MG63 (cell line): ENCODE data around the gene INKA1. TPM values are rescaled to one million over a fixed set of nuclear protein-coding genes. Genes with fewer than 3 reads are reported as not detected.
"Not testable (repeated sequence)": the region's sequence is repeated elsewhere in the genome, so short reads cannot be mapped to it uniquely, and the experiment has no call there.

Experiments used
- DNase-seq: peaks from one replicate; pipeline ENCODE4 v3.0.0-alpha.2; 2020
- H3K27me3 ChIP-seq: fragments of 250-450 bp; sonication (Bioruptor Pico); 2 replicates; pipeline ENCODE4 v1.5.1; 2020; ENCODE audit warnings: mild to moderate bottlenecking, moderate library complexity
- H3K36me3 ChIP-seq: fragments of 250-450 bp; sonication (Bioruptor Pico); 2 replicates; pipeline ENCODE4 v1.5.1; 2020; ENCODE audit warnings: mild to moderate bottlenecking, moderate library complexity
- H3K4me3 ChIP-seq: fragments of 250-450 bp; sonication (Bioruptor Pico); 2 replicates; pipeline ENCODE4 v1.5.1; 2020; ENCODE audit warnings: mild to moderate bottlenecking, moderate library complexity
- H3K9me3 ChIP-seq: fragments of 250-450 bp; sonication (Bioruptor Pico); 2 replicates; pipeline ENCODE4 v1.5.1; 2020; ENCODE audit warnings: mild to moderate bottlenecking, moderate library complexity
- total RNA-seq: library from RNA; depleted of rRNA; stranded (reverse); fragments of >200 nt; shearing (Covaris generic); gene quantifications from 2 replicates; pipeline ENCODE4 v1.2.3, GENCODE V29; 2014; ENCODE audit warnings: low replicate concordance; rRNA removed

INKA1 gene
- total RNA-seq: 3.2 TPM in 1 of 2 replicates, not detected in the other

DNA sequence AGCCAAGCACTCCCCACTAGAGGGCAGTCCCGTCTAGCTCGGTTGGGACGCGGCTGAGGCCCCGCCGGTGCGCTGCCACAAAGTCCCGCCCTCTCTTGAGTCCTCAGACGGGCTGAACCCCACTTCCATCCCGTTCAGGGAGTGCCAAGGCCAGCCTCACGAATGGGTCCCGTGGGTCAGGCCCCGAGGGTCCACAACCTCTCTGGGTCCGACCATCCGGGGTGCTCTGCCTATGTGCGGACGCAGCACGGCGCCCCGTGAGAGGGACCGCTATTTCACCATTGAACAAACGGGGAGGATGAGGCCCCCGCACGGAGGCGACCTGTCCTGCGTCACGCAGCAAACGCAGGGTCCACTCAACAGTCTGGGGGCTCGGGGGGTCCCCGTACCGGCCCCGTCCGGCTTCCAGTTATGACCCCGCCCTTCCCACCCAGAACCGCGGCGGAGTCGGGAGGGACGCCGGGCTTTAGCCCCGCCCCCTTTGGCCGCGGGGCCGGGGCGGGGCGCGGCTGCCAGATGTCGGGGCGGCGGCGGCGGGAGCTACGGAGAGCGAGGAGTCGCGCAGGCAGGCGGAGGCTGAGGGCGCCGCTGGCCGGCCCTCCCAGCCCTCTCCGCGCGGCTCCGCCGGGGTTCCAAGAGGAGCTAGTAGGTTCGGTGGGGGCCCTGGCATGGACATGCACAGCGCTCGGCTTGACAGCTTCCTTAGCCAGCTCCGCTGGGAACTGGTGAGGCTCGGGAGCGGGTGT is at the start of gene INKA1:
INKA1 (plus strand) TSS at position 543 of the 746 bp plus-strand sequence; CDS start at position 675, 132 bp downstream.
- Histone ChIP-seq H3K4me3 (peak within 1 kb of the TSS; percentile 79), H3K9me3 (no peaks in the 10 kb centered on the region), H3K36me3 (no peaks in the 10 kb centered on the region; the same call in 1 of the 2 replicates), H3K27me3 (no peaks in the 10 kb centered on the region)
- peak; percentile 70 for DNase-seq

DNA sequence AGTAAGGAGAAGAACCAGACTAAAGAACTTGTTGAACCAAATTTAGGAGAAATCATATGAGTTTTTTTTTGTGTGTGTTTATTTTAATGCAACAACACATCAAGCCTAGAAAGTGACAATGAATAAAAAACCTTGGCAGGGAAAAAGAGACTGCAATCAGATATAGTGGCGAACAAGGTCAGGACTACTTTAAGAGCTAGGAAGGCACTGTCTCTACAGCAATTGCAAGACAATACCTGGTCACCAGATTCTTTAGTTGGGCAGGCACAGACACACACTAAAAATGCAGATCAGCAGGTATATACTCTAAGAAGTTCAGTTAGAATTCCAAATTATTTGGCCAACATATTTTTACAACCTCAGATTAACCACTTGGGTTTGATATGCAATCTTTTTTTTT is 48.5 kb upstream of the INKA1 start:
- H3K4me3 ChIP-seq: no peak overlapping the region
- H3K27me3 ChIP-seq: no peaks in the 10 kb centered on the region
- H3K9me3 ChIP-seq: no peaks in the 10 kb centered on the region
- no peak for DNase-seq
- no peaks in the 10 kb centered on the region for H3K36me3 ChIP-seq

DNA sequence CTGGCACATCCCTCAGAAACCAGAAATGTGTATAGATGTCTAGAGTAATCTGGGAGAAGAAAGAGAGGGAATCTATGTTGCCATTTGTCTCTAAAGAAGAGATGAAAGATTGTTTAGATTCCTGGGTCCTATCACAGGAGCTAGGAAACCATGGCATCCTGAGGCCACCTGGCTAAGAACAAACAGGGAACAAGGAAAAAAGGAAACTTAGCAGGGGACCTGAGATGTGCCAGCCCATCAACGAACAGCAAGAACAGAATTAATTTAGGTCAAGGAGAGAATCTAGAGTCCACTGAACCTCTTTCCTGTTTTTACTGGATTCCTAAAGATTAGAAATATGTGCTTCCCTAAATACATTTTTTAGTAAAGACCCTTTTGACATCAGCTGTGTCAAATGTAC is 47.0 kb upstream of the INKA1 start:
- Histone ChIP-seq H3K9me3 (no peaks in the 10 kb centered on the region), H3K27me3 (no peaks in the 10 kb centered on the region), H3K36me3 (no peaks in the 10 kb centered on the region), H3K4me3 (no peak overlapping the region)
- DNase-seq: no peak

DNA sequence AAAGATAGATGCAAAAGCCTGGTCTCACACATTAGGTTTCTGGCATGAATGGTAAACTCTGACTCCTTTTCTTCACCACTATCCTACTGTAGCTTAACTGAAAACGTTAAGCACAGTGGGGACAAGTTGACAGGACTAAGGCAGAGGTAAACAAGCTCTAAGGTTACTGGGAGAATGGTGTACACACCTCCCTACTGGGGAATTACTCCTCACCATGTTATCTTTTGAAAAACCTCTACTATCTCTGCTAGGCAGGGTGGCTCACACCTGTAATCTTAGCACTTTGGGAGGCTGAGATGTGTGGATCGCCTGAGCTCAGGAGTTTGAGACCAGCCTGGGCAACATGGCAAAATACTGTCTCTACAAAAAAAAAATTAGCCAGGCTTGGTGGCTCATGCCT is 45.9 kb upstream of the INKA1 start:
- Histone ChIP-seq H3K9me3 (no peaks in the 10 kb centered on the region), H3K27me3 (no peaks in the 10 kb centered on the region), H3K4me3 (no peak overlapping the region), H3K36me3 (no peaks in the 10 kb centered on the region)
- DNase-seq: no peak

DNA sequence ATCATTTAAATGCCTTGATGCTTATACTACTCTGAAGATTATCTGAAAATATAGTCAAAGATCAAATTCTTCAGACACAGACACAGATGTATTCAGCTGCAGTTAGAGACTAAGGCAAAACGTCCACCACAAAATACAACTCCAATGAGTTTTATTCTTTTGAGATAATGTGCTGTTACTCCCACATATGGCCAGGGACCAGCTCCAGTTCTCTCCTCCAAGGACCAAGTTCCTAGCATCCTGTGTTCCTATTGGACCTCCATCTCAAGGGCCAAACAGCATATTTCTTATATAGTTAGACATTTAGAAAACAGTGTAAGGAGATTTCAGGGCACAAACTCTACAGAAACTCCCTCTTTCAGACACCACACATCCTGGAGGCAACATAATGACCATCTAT is 43.8 kb upstream of the INKA1 start:
- Histone ChIP-seq H3K27me3 (no peaks in the 10 kb centered on the region), H3K4me3 (no peak overlapping the region), H3K9me3 (no peaks in the 10 kb centered on the region), H3K36me3 (no peaks in the 10 kb centered on the region)
- no peak for DNase-seq

DNA sequence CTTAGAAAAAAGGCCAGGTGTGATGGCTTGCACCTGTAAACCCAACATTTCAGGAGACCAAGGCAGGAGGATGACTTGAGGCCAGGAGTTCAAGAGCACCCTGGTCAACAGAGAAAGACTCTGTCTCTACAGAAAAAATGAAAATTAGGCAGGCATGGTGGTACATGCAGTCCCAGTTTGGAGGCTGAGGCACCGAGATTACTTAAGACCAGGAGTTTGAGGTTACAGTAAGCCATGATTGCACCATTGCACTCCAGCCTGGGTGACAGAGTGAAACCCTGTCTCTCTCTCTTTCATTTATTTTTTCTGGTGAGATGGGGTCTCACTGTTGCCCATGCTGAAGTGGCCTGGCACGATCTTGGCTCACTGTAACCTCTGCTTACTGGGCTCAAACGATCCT is 41.4 kb upstream of the INKA1 start:
- Histone ChIP-seq H3K9me3 (no peaks in the 10 kb centered on the region), H3K27me3 (no peaks in the 10 kb centered on the region), H3K4me3 (no peak overlapping the region), H3K36me3 (no peaks in the 10 kb centered on the region)
- DNase-seq: no peak

DNA sequence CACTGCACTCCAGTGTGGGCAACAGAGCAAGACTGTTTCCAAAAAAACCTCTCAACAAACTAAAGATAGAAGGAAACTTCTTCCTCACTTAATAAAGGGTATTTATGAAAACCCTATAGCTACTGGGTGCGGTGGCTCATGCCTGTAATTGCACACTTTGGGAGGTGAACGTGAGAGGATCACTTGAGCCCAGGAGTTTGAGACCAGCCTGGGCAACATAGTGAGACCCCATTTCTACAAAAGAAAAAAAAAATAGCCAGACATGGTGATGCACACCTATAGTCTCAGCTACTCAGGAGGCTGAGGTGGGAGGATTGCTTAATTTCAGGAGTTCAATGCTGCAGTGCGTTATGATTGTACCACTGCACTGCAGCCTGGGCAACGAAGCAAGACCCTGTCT is 39.1 kb upstream of the INKA1 start:
- Histone ChIP-seq H3K27me3 (no peaks in the 10 kb centered on the region), H3K9me3 (no peaks in the 10 kb centered on the region), H3K36me3 (no peaks in the 10 kb centered on the region), H3K4me3 (no peak overlapping the region)
- DNase-seq: no peak

DNA sequence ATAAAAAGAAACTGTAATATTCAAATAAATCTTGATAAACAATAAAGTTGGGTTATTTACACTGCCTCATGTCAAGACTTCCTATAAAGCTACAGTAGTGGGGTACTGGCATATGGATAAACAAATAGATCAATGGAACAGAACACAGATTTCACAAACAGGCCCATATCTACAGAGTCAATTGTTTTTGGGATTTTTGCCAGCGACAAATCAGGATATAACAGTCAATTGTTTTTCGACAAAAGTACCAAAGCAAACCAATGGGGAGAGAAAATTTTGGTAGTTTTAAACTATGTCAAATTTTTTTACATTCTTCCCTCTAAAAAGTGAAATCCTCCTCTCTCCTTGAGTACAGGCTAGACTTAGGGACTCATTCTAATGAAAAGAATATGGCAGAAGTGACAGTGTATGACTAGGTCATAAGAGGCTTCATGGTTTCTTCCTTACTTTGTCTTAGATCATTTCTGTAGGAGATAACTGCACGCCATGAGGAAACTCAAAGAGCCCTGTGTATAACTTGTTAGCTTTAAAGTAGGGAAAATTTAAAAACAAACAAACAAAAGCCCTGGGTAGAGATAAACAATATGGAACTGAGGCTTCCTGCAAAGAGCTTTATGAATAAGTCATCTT is 33.7 kb upstream of the INKA1 start:
- no peak overlapping the region for H3K4me3 ChIP-seq
- no peak for DNase-seq
- H3K9me3 ChIP-seq: no peaks in the 10 kb centered on the region
- no peaks in the 10 kb centered on the region for H3K36me3 ChIP-seq
- H3K27me3 ChIP-seq: no peaks in the 10 kb centered on the region

DNA sequence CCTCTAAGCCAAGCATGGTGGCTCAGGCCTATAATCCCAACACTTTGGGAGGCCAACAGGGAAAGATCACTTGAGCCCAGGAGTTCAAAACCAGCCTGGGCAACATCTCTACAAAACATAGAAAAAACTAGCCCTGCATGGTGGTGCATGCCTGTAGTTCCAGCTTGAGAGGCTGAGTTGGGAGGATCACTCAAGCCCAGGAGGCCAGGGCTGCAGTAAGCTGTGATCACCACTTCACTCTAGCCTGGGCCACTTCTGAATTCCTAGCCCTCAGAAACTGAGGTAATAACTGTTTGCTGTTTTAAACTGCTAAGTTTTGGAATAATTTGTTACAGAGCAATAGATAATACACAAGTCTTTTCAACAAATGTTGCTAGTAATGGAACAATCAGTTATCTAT is 33.1 kb upstream of the INKA1 start:
- H3K4me3 ChIP-seq: no peak overlapping the region

DNA sequence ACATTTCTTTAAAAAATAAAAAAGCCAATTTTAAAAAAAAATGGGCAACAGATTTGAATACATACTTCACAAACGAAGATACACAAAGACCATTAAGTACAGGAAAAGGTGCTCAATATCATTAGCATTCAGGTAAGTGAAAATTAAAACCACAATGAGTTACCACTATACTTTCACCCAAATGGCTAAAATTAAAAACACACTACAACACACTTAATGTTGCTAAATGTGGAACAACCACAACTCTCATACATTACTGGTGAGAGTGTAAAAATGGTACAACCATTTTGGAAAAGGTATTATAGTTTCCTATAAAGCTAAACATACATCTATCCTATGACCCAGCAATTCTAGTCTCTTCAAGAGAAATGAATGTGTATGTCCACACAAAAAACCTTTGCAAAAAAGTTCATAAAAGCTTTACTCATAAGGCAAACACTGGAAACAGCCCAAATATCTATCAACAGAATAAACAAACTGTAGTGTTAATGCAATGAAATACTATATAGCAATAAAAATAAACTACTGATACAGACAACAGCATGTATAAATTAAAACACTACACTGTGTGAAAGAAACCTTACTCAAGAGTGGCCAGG is 31.6 kb upstream of the INKA1 start:
- no peaks in the 10 kb centered on the region for H3K36me3 ChIP-seq
- H3K27me3 ChIP-seq: no peaks in the 10 kb centered on the region
- no peak for DNase-seq
- H3K9me3 ChIP-seq: no peaks in the 10 kb centered on the region
- no peak overlapping the region for H3K4me3 ChIP-seq

More for the DNA sequence above, 33.1 kb upstream of the INKA1 start:
- no peak for DNase-seq
- Histone ChIP-seq H3K9me3 (no peaks in the 10 kb centered on the region), H3K27me3 (no peaks in the 10 kb centered on the region), H3K36me3 (no peaks in the 10 kb centered on the region)

DNA sequence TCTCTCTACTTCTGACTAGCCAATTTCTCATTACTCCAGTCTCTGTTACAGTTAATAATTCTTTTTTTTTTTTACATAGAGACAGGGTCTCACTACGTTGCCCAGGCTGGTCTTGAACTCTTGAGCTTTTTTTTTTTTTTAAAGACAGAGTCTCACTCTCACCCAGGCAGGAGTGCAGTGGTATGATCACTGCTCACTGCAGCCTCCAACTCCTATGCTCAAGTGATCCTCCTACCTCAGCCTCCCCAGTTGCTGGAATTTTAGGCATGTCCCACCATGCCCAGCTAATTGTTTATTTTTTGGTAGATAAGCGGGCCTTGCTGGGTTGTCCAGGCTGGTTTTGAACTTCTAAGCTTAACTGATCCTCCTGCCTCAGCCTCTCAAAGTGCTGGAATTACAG is 30.4 kb upstream of the INKA1 start:
- H3K27me3 ChIP-seq: no peaks in the 10 kb centered on the region
- no peak for DNase-seq

DNA sequence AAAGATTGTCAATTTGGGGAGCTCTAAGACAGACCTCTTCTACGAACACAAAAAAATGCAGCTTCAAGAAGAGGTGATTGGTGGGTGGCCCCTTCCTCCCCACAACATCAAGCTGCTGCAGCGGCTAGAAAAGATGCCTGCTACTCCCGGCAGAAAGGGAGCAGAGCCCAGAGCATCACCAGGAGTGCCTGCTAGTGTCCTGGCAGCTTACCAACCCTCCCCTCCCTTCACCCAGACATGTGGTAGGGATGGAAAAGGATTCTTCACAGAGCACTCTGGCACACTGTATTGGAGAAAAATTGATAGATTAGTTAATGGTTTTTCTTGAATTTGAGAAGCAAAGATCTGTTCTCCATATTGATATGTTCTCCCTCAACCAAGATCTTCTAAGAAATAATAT is 27.5 kb upstream of the INKA1 start:
- no peak overlapping the region for H3K4me3 ChIP-seq
- no peaks in the 10 kb centered on the region for H3K9me3 ChIP-seq
- H3K36me3 ChIP-seq: no peaks in the 10 kb centered on the region
- DNase-seq: no peak
- H3K27me3 ChIP-seq: no peaks in the 10 kb centered on the region

More for the DNA sequence above, 30.4 kb upstream of the INKA1 start:
- H3K36me3 ChIP-seq: no peaks in the 10 kb centered on the region
- no peak overlapping the region for H3K4me3 ChIP-seq
- H3K9me3 ChIP-seq: no peaks in the 10 kb centered on the region

DNA sequence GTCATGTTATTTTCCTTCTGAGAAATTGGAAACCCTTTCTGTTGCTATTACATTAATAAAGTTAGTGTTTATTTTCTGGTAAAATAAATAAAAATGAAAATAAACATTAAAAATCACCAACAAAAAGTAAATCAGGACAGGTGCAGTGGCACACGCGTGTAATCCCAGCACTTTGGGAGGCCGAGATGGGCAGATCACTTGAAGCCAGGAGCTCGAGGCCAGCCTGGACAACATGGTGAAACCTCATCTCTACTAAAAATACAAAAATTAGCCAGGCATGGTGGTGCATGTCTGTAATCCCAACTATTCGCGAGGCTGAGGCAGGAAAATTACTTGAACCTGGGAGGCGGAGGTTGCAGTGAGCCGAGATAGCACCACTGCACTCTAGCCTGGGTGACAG is 27.0 kb upstream of the INKA1 start:
- DNase-seq, H3K36me3 ChIP-seq, H3K9me3 ChIP-seq, H3K4me3 ChIP-seq, H3K27me3 ChIP-seq: not testable (repeated sequence)

DNA sequence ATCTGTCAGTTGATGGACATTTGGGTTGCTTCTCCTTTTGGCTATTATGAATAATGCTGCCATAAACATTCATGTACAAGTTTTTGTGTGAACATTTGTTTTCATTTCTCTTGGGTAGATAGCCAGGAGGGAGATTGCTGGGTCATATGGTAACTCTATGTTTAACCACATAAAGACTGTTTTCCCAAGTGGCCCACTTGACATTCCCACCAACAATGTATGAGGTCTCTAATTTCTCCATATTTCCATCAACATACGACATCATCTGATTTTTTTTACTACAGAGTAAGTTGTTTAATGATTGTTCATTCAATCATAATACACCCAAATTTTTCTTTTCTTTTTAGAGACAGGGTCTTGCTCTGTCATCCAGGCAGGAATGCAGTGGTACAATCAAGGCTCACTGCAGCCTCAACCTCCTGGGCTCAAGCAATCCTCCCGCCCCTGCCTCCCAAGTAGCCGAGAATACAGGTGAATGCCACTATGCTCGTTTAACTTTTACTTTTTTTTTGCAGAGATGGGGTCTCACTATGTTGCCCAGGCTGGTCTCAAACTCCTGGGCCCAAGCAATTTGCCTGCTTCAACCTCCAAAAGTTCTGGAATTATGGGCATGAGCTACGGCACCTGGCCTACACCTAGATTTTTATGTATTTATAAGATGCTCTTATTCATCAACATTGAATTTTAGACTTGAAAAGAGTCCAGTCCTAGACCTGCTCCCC is 23.5 kb upstream of the INKA1 start:
- no peaks in the 10 kb centered on the region for H3K9me3 ChIP-seq
- H3K4me3 ChIP-seq: no peak overlapping the region
- H3K36me3 ChIP-seq: no peaks in the 10 kb centered on the region
- DNase-seq: no peak
- H3K27me3 ChIP-seq: no peaks in the 10 kb centered on the region

DNA sequence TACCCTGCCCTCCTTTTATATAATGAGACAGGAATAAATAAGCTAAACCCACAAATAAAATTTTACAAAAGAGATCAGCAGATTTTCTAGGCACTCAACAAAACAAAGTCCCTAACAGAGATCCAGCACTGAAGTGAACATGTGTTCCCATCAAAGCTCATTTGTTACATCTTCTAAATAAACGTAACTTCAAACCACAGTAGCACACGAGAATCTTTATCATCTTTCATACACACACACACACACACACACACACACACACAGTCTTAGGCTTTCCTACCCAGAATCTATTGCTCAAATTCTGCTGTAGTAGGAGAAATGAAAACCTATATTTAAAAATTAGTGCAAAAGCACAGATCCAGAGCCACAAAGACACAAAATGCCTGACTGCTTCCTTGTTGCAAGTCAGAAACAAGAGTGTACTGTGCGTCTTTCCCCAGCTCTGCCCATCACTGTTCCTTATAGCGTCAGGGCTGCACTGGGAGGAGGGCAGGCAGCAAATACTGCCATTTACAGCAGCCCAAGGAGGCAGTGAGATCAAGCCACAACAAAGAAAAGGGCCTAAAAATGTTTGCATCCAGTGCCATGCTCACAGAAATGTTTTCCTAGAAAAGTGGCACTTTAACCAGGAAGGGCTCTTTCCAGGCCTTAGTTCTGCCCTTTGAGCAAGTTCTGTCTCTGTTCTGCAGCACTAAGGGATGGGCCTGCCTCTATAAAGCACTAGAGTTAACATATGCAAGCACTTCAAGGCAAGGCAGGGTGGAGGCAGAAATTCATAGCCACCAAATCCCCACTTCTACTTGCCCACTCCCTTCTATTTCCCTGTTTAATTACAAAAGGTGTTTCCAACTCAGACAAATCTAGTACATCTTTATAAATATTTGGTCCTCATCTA is 22.7 kb upstream of the INKA1 start:
- Histone ChIP-seq H3K4me3 (no peak overlapping the region), H3K27me3 (no peaks in the 10 kb centered on the region), H3K9me3 (no peaks in the 10 kb centered on the region), H3K36me3 (peaks cover 4% of the 10 kb centered on the region; the same call in 1 of the 2 replicates)
- DNase-seq: no peak

DNA sequence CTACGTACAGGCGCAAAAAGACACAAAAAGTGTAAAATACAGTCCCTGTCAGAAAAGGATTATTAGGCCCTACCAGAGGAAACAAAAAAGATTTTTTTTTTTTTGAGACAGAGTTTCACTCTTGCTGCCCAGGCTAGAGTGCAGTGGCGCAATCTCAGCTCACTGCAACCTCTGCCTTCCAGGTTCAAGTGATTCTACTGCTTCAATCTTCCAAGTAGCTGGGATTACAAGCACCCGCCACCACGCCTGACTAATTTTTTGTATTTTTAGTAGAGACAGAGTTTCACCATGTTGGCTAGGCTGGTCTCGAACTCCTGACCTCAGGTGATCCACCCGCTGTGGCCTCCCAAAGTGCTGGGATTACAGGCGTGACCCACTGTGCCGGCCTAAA is 22.1 kb upstream of the INKA1 start:
- DNase-seq, H3K9me3 ChIP-seq, H3K4me3 ChIP-seq, H3K27me3 ChIP-seq, H3K36me3 ChIP-seq: not testable (repeated sequence)
